HG02938 (cell line): ENCODE measurements around the gene UPF3B.
"Not testable (repeated sequence)": the region's sequence is repeated elsewhere in the genome, so short reads cannot be mapped to it uniquely, and the experiment has no call there.

ENCODE experiments used
- ATAC-seq: cut with Tn5 transposase; IDR thresholded peaks from one replicate; pipeline ENCODE4 v1.9.1; 2021; ENCODE audit warnings: mild to moderate bottlenecking, moderate library complexity; ENCODE audit not compliant: unreplicated experiment

UPF3B gene

GRCh38 chrX:119826399-119826959 is 26.3 kb downstream of the UPF3B start:
- ATAC-seq: no peak

GRCh38 chrX:119824221-119824620 is 28.5 kb downstream of the UPF3B start:
- not testable (repeated sequence) for ATAC-seq

- ATAC-seq: peak; percentile 89
Observed at GRCh38 chrX:119821703-119822102, 31.1 kb downstream of the UPF3B start.

GRCh38 chrX:119817130-119817690 is 35.6 kb downstream of the UPF3B start:
- ATAC-seq: no peak

- ATAC-seq: no peak
Observed at GRCh38 chrX:119816300-119816699, 36.5 kb downstream of the UPF3B start.

- no peak for ATAC-seq
Observed at GRCh38 chrX:119809185-119809666, 43.5 kb downstream of the UPF3B start.

GRCh38 chrX:119808461-119808860 is 44.3 kb downstream of the UPF3B start:
- ATAC-seq: not testable (repeated sequence)

GRCh38 chrX:119802546-119802945 is 50.2 kb downstream of the UPF3B start:
- ATAC-seq: no peak

GRCh38 chrX:119801253-119802221 is 51.2 kb downstream of the UPF3B start:
- no peak for ATAC-seq

- peak; percentile 95 for ATAC-seq
Observed at GRCh38 chrX:119791437-119792231, 61.1 kb downstream of the UPF3B start, which contains the start of gene RPL39. Gene RPL39 (minus strand): TSS chrX:119791630. CDS start chrX:119791576, 54 bp downstream.

- peak; percentile 20 for ATAC-seq
Observed at GRCh38 chrX:119790977-119791436, 61.8 kb downstream of the UPF3B start.

GRCh38 chrX:119784747-119785446 is 67.9 kb downstream of the UPF3B start:
- no peak for ATAC-seq
